Activated naive CD4-positive, alpha-beta T cell treated with anti-CD3 and anti-CD28 coated beads, Interleukin-2, amount 50 U/mL, for 24 hours (primary cell): ENCODE data around the gene AQP5.
A peak's percentile ranks its signal among the peaks of the same experiment; 100 is the strongest.

Experiments
- H3K27ac Mint-ChIP-seq: one replicate; pipeline ENCODE4 v1.8.0; 2021; ENCODE audit warnings: mild to moderate bottlenecking, mixed read lengths
- H3K27me3 Mint-ChIP-seq: one replicate; pipeline ENCODE4 v1.8.0; 2021; ENCODE audit warnings: mixed read lengths
- H3K36me3 Mint-ChIP-seq: one replicate; pipeline ENCODE4 v1.8.0; 2021; ENCODE audit warnings: mixed read lengths
- H3K4me1 Mint-ChIP-seq: one replicate; pipeline ENCODE4 v1.8.0; 2021; ENCODE audit warnings: mixed read lengths
- H3K4me3 Mint-ChIP-seq: one replicate; pipeline ENCODE4 v1.8.0; 2021; ENCODE audit warnings: mild to moderate bottlenecking, mixed read lengths
- H3K9me3 Mint-ChIP-seq: one replicate; pipeline ENCODE4 v1.8.0; 2021; ENCODE audit warnings: mixed read lengths

AQP5 gene

GRCh38 chr12:49953151-49953550 is 8.5 kb upstream of the AQP5 start:
- H3K4me3 Mint-ChIP-seq = no peak overlapping the region
- H3K4me1 Mint-ChIP-seq = no peaks in the 10 kb centered on the region
- H3K9me3 Mint-ChIP-seq = no peaks in the 10 kb centered on the region
- no peaks in the 10 kb centered on the region for H3K36me3 Mint-ChIP-seq
- no peak overlapping the region for H3K27ac Mint-ChIP-seq
- H3K27me3 Mint-ChIP-seq = peaks cover 30% of the 10 kb centered on the region

- H3K36me3 Mint-ChIP-seq = no peaks in the 10 kb centered on the region
- H3K27ac Mint-ChIP-seq = no peak overlapping the region
- H3K27me3 Mint-ChIP-seq = peaks cover 39% of the 10 kb centered on the region
- no peaks in the 10 kb centered on the region for H3K9me3 Mint-ChIP-seq
- no peak overlapping the region for H3K4me3 Mint-ChIP-seq
- no peaks in the 10 kb centered on the region for H3K4me1 Mint-ChIP-seq
Observed at GRCh38 chr12:49953961-49954846, 7.5 kb upstream of the AQP5 start.

- H3K27me3 Mint-ChIP-seq = peaks cover 46% of the 10 kb centered on the region
- no peaks in the 10 kb centered on the region for H3K9me3 Mint-ChIP-seq
- H3K4me3 Mint-ChIP-seq = no peak overlapping the region
- no peak overlapping the region for H3K27ac Mint-ChIP-seq
- H3K36me3 Mint-ChIP-seq = no peaks in the 10 kb centered on the region
- H3K4me1 Mint-ChIP-seq = peaks cover under 1% of the 10 kb centered on the region
Observed at GRCh38 chr12:49954863-49955830, 6.5 kb upstream of the AQP5 start.

- H3K27ac Mint-ChIP-seq = no peak overlapping the region
- H3K9me3 Mint-ChIP-seq = no peaks in the 10 kb centered on the region
- H3K4me3 Mint-ChIP-seq = no peak overlapping the region
- H3K36me3 Mint-ChIP-seq = no peaks in the 10 kb centered on the region
- peaks cover 7% of the 10 kb centered on the region for H3K4me1 Mint-ChIP-seq
- peaks cover 53% of the 10 kb centered on the region for H3K27me3 Mint-ChIP-seq
Observed at GRCh38 chr12:49955899-49956662, 5.6 kb upstream of the AQP5 start.

- peaks cover 53% of the 10 kb centered on the region for H3K27me3 Mint-ChIP-seq
- peaks cover 7% of the 10 kb centered on the region for H3K4me1 Mint-ChIP-seq
- no peak overlapping the region for H3K27ac Mint-ChIP-seq
- no peaks in the 10 kb centered on the region for H3K9me3 Mint-ChIP-seq
- H3K36me3 Mint-ChIP-seq = no peaks in the 10 kb centered on the region
- H3K4me3 Mint-ChIP-seq = no peak overlapping the region
Observed at GRCh38 chr12:49956663-49957569, 4.8 kb upstream of the AQP5 start.

GRCh38 chr12:49957570-49957967 is 4.1 kb upstream of the AQP5 start:
- Mint-ChIP-seq H3K36me3 (no peaks in the 10 kb centered on the region), H3K4me1 (peaks cover 7% of the 10 kb centered on the region), H3K27me3 (peaks cover 54% of the 10 kb centered on the region), H3K4me3 (no peak overlapping the region), H3K9me3 (no peaks in the 10 kb centered on the region), H3K27ac (no peak overlapping the region)

GRCh38 chr12:49959685-49960473 is 1.8 kb upstream of the AQP5 start:
- Mint-ChIP-seq H3K4me1 (peaks cover 7% of the 10 kb centered on the region), H3K27ac (no peak overlapping the region), H3K36me3 (no peaks in the 10 kb centered on the region), H3K4me3 (peak overlapping the region; percentile 70), H3K27me3 (peaks cover 53% of the 10 kb centered on the region), H3K9me3 (no peaks in the 10 kb centered on the region)

GRCh38 chr12:49960474-49961110 is 1.1 kb upstream of the AQP5 start:
- Mint-ChIP-seq H3K27ac (no peak overlapping the region), H3K9me3 (no peaks in the 10 kb centered on the region), H3K4me1 (peaks cover 7% of the 10 kb centered on the region), H3K36me3 (no peaks in the 10 kb centered on the region), H3K4me3 (peak overlapping the region; percentile 70), H3K27me3 (peaks cover 53% of the 10 kb centered on the region)

GRCh38 chr12:49961993-49962764 is 507 bp downstream of the AQP5 start:
- Mint-ChIP-seq H3K4me3 (no peak overlapping the region), H3K36me3 (no peaks in the 10 kb centered on the region), H3K9me3 (no peaks in the 10 kb centered on the region), H3K4me1 (peaks cover 7% of the 10 kb centered on the region), H3K27ac (no peak overlapping the region), H3K27me3 (peaks cover 47% of the 10 kb centered on the region)

GRCh38 chr12:49962861-49963765 is 1.4 kb downstream of the AQP5 start:
- Mint-ChIP-seq H3K27me3 (peaks cover 39% of the 10 kb centered on the region), H3K4me3 (no peak overlapping the region), H3K36me3 (no peaks in the 10 kb centered on the region), H3K9me3 (no peaks in the 10 kb centered on the region), H3K27ac (no peak overlapping the region), H3K4me1 (peaks cover 7% of the 10 kb centered on the region)

- peaks cover 29% of the 10 kb centered on the region for H3K27me3 Mint-ChIP-seq
- H3K27ac Mint-ChIP-seq = no peak overlapping the region
- no peaks in the 10 kb centered on the region for H3K36me3 Mint-ChIP-seq
- peaks cover 7% of the 10 kb centered on the region for H3K4me1 Mint-ChIP-seq
- no peaks in the 10 kb centered on the region for H3K9me3 Mint-ChIP-seq
- no peak overlapping the region for H3K4me3 Mint-ChIP-seq
Observed at GRCh38 chr12:49963976-49964815, 2.5 kb downstream of the AQP5 start.
